ENCODE results near the gene TMEM181.

The TMEM181 gene

DNA sequence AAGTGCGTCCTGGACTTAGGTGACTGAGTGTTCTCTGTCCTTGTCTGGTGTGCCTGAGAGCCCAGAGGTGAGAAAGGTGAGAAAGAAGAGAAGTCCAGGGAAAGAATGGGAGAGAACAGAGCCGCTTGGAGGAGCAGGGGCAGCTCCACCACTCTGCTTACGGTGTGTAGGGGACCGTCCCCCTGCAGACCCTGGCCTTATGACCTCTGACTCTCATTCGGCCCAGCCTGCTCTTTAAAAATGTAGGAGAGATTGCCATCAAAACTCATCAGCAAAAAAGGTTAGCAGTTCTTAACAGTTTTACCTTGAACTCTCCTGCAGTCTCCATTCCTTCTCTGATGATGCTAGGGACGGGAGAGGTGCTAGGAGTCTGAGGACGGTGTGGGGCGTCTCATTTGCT is 2.0 kb downstream of the TMEM181 start:
- no peak for DNase-seq (ENCODE audit: low read depth, low spot score)

DNA sequence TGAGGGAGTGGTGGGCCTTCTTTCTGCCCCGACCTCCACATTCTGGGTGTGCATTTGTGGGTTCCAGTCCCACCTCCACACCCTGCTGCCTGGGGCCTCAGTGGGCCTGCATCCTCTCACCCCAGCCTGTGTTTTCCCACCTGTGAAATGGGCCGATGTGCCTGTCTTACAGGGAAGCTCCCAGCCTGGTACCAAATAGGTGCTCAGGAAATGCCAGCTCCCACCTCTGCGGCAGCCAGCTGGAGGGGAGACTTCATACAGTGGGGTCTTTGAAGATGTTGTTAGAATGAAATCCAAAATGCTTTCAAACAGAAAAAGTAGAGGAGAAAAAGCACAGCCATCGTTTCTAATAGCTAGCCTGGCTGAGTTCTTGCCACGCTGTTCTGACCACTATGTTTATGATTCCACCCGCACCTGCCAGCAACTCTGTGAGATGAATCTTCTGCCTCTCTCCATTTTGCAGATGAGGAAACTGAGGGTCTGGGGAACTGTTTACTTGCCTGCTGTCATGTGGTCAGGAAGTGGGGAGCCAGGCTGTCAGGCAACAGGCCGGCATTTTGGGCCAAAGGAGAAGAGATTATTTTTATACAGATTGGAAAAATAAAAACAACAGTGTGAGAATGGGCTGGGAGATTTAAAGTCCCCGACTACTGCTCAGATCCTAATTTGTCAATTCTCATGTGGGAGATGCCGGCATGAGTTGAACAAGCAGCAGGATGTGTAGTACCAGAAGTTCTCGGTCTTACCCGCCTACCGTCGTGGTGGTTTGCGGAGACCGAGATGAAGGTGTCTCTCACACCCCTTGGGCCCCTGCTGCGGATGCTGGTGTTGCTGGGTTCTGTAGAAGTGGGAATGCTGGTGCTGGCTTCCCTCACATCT is 4.6 kb downstream of the TMEM181 start:
- DNase-seq (ENCODE audit: low read depth, low spot score), result no peak

DNA sequence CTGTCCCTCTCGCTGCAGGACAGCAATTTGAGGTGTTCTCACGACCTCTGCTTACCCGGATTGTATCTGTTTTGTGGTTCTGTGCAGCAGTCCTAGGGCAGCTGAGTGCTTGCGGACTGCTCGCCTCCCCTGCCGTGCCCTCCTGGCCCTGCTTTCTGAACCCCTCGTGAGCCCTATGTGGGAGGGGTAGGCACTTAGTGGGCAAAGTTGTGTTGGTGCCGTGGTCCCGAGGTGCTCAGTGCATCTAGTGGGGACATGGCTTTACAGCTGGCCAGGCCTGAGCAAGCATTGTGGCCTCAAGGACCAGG is 5.2 kb downstream of the TMEM181 start:
- no peak for DNase-seq (ENCODE audit: low read depth, low spot score)

DNA sequence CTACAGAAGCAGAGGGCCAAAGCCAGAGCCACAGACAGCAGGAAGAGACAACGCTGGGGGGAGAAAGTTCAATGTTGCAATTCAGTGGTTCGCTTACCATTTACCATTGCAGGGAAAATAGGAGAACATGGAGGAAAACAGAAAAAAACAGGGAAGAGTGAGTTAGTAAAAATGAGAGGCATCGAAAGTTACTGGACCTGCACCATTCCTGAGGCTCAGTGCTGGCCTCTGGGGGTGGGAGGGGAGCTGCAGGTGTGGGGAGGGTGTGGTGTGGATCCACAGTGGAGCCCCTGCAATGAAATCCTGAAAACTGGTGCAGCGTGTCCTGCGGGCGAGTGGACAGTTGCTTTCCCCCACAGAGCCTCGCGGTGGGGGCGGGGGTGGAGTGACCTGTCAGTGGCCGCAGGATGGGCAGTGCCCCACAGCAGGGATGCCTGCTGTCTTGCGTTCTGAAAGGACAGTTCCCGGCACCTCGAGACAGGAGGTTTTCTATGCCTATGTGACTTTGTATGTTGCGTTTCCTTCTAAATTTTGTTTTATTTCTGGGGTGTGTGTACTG is 5.7 kb downstream of the TMEM181 start:
- no peak for DNase-seq (ENCODE audit: low read depth, low spot score)

DNA sequence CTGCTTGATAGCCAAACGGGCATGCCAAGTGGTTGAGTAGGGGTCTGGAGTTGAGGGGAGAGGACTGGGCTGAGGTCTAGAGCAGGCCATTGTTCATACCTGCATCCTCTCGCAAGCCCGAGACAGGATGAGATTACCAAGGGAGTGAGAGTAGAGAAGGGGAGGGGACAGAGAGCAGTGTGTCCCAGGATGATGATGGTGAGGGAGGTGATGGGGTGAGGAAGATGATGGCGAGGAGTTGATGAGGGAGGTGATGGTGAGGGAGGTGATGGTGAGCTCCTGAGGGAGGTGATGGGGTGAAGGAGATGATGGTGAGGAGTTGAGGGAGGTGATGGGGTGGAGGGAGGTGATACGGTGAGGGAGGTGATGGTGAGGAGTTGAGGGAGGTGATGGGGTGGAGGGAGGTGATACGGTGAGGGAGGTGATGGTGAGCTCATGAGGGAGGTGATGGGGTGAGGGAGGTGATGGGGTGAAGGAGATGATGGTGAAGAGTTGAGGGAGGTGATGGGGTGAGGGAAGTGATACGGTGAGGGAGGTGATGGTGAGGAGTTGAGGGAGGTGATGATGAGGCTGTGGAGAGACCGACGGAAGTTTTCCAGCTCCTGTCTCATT is 6.4 kb downstream of the TMEM181 start:
- no peak for DNase-seq (ENCODE audit: low read depth, low spot score)

DNA sequence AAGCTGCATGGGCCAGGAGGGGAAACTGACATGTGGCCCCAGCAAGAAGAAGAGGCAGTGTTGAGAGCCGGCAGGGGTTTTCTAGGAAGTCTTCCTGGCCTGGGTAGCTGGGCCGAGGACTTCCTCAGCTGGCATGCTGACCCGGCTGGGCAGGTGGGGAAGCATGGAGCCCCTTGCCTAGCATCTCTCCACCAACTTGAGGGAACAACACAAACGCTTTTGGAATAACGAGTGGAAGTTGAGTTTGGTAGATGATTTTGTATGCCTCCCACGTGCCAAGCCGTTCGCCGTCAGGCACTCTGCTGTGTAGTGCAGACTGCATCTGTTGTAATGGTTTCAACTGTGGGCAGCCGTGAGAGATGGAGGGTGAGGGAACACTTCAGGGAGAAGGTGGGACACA is 7.3 kb downstream of the TMEM181 start:
- DNase-seq (ENCODE audit: low read depth, low spot score), result no peak

DNA sequence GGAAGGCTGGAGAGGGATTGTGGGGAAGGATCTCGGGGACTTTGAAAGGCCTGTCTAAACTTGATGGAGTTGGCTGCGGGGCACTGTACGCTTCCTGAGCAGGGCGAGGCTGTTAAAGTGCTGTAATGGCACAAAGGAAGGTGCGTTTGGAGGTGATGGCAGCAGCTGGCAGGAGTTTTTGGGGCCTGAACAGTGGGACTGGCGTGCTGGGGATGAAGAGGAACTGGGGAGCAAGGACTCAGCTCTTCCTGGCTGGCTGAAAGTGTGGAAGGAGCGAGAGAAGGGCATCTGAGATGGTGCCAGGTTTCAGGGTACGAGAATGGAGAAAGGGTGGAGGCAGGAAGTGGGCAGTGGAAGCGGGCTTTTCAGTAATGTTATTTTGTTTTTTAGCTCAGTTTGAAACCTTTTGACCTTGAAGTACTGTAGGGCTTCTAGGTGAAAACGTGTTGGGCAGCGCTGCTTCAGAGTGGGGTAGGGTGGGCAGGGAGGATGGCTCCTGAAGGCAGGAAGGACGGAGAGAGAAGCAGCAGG is 8.0 kb downstream of the TMEM181 start:
- no peak for DNase-seq (ENCODE audit: low read depth, low spot score)

GRCh38 chr6:158568549-158568948 is 8.7 kb downstream of the TMEM181 start:
- no peak for DNase-seq (ENCODE audit: low read depth, low spot score)

DNA sequence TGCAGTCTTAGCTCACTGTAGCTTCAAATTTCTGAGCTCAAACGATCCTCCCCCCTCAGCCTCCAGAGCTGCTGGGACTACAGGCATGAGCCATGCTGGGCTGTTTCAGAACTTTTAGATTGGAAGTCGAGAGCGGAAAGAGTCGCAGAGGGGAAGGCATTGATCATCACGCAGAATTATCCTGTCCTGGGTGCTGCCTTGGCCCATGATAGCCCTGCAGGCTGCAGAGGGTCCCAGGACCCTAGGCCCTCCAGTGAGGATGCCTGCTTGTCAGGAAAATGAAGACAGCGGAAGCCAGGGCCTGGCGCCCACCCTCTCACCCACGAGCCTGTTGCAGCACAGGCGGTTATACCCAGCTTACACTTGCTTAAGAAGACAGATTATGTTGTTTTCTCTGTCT is 9.1 kb downstream of the TMEM181 start:
- DNase-seq (ENCODE audit: low read depth, low spot score), result no peak

DNA sequence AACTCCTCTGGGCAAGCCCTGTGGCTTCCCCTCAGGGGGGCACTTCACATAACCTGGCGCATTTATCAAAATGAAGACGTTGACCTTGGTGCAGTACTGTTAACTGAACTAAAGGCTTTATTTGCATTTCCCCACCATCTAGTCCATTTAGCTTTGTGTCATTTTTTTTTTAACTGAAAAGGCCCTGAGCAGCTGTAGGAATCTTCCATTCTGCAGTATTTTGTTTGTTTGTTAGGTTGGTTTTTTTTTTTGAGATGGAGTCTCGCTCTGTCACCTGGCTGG is 10.7 kb downstream of the TMEM181 start:
- no peak for DNase-seq (ENCODE audit: low read depth, low spot score)

GRCh38 chr6:158571826-158572652 is 12.1 kb downstream of the TMEM181 start:
- DNase-seq (ENCODE audit: low read depth, low spot score), result no peak

DNA sequence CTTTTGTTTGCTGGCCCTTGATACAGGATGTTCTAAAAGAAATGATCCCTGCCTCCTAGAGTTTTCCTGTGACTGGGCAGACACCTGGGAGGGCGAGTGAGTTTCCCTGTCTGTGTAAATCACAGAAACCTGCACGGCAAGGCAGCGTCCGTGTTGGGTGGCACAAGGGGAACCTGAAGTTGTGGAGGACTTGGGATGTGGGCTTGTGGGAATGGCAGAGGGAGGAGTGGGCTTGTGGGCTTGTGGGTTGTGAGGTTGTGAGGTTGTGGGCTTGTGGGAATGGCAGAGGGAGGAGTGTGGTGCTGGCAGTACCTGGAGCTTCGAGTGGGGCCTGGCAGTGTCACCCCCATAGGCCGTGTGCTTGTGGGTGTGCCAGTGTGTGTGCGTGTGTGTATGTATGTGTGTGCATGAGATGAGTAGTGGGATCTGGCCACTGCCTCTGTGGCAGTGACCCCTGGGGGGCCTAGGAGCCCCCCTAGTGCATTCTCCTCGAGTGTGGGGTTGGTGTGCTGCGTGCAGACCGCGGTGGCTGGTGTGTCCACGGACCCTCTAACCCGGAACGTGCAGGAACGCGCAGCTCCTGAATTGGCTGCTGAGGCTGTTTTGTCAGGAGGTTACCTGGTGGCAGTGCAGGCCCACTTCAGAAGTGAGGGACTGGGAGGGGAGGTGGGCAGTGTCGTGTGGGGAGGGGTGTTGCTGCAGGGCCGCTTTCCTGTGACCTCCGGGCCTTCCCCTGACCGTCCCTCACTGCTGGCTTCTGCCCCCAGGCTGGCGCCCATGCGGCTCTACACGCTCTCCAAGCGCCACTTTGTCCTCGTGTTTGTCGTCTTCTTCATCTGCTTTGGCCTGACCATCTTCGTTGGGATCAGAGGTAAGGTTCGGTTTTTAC is 13.0 kb downstream of the TMEM181 start:
- no peak for DNase-seq (ENCODE audit: low read depth, low spot score)

GRCh38 chr6:158573542-158573931 is 13.6 kb downstream of the TMEM181 start:
- no peak for DNase-seq (ENCODE audit: low read depth, low spot score)

GRCh38 chr6:158574800-158575199 is 14.9 kb downstream of the TMEM181 start:
- no peak for DNase-seq (ENCODE audit: low read depth, low spot score)

GRCh38 chr6:158575550-158575949 is 15.7 kb downstream of the TMEM181 start:
- DNase-seq (ENCODE audit: low read depth, low spot score), result no peak

GRCh38 chr6:158584236-158584651 is 24.4 kb downstream of the TMEM181 start:
- no peak for DNase-seq (ENCODE audit: low read depth, low spot score)

DNA sequence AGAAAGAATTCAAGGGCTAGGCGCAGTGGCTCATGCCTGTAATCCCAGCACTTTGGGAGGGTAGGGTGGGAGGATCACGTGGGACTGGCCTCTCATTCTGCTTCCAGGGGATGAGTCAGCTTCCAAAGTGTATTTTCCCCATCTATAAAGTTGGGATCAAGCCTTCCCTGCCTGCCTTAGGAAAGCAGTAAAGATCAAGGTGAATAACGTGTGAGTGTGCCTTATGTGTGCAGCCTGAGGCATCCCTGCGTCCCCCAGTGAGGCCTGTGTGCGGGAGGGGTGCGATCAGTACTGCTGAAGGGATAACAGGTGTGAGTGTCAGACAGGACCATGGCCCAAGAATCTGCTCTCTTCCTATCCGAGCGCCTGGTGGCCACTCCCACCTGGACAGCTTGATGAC is 26.8 kb downstream of the TMEM181 start:
- DNase-seq (ENCODE audit: low read depth, low spot score), result no peak

GRCh38 chr6:158589366-158589765 is 29.5 kb downstream of the TMEM181 start:
- no peak for DNase-seq (ENCODE audit: low read depth, low spot score)

DNA sequence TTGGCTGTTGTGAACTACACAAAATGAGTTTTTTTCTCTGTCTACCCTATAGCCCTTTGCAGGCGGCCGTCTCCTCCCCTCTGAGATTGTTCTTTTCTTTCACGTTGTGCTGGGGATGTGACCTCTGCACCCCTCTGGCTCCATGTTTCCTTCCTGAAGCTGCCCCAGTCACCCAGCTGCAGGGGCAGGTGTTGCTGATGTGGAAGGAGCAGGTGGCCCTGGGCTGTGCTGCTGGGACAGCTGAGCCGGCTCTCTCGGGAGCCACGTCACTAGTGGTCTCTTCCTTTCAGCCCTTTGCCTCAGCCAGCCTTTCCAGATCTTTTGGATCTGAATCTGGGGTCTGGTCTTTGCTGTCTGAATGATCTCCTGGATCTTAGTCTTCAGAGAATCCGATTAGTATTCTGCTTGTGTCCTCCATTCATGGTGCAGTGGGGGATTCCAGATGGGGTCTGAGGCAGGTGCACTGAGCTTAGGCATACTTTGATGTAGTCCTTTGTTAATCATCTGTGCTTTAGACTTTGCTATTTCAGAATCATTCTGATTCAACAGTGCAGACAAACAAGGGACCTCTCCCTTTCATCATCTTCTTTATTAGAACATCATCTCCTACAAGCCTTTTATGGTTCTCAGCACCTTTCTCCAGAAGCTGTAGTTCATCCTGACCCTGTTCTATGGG is 31.4 kb downstream of the TMEM181 start:
- DNase-seq (ENCODE audit: low read depth, low spot score), result no peak

DNA sequence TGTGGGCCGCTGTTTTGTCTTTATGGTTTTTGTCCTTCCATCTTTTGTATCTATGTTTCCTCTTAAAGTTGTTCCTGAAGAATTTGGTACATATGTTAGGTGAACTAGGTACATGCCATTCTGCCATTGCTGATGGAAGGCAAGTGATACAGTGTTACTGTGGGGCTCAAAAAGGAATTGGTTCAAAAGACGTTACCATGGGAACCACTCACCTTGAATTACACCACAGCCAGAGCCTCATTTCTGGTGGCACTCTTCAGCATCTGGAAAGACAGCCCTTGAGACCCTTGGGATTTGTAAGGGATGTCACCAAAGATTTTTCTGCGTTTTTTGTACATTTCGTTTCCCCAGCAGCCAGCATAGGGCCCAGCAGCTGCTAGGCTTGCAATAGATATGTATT is 31.9 kb downstream of the TMEM181 start:
- DNase-seq (ENCODE audit: low read depth, low spot score), result no peak

DNA sequence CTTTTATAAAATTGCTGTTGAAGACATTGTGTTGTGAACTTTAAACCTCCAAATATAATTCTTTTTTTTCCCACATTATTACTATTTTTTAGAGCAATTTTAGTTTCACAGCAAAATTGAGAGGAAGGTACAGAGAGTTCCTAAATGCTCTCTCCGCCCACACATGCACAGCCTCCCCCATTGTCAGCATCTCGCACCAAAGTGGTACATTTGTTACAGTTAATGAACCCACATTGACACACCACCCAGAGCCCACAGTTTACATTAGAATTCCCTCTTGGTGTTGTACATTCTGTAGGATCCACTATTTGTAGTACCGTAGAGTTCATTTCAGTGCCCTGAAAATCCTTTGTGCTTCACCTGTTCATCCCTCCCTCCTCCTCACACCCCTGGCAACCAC is 33.8 kb downstream of the TMEM181 start:
- DNase-seq (ENCODE audit: low read depth, low spot score), result no peak

Measured in brain pericyte (primary cell).